CD8-positive, alpha-beta memory T cell (primary cell): ENCODE results near the gene SLC27A2. TPM values are rescaled to one million over a fixed set of nuclear protein-coding genes. Genes with fewer than 3 reads are reported as not detected.

Experiments
- CTCF ChIA-PET: fragments of 350-600 bp; sonication (Branson Sonifier 250); formaldehyde crosslinking; loops from one replicate; lab custom pipeline; 2021; ENCODE audit warnings: antibody characterized with exemption; lab: Charles Lee
- POLR2A ChIA-PET: fragments of 350-600 bp; sonication (Branson Sonifier 250); formaldehyde crosslinking; loops from one replicate; lab custom pipeline; 2021; ENCODE audit warnings: antibody characterized with exemption; lab: Charles Lee
- DNase-seq, 5 donors: peaks; one replicate each; pipeline versions ENCODE4 v3.0.0 to v3.0.0-alpha.2; 2020 to 2022; ENCODE audit warnings: mixed read lengths in 1 of 5
- H3K27ac ChIP-seq: one replicate; pipeline ENCODE4 v1.7.0; 2013; ENCODE audit warnings: low read depth, mild to moderate bottlenecking, low read length, moderate library complexity
- H3K27me3 ChIP-seq: 2 replicates; pipeline ENCODE4 v1.7.0; 2013; ENCODE audit warnings: low read length, mild to moderate bottlenecking; ENCODE audit not compliant: insufficient read depth, poor library complexity, severe bottlenecking
- H3K36me3 ChIP-seq: 2 replicates; pipeline ENCODE4 v1.7.0; 2013; ENCODE audit warnings: mild to moderate bottlenecking, low read length, moderate library complexity; ENCODE audit not compliant: insufficient read depth
- H3K4me1 ChIP-seq: 2 replicates; pipeline ENCODE4 v1.7.0; 2013; ENCODE audit warnings: mild to moderate bottlenecking, low read length, moderate library complexity; ENCODE audit not compliant: insufficient read depth
- H3K4me3 ChIP-seq: 2 replicates; pipeline ENCODE4 v1.7.0; 2013; ENCODE audit warnings: mild to moderate bottlenecking, low read length
- H3K9me3 ChIP-seq: 2 replicates; pipeline ENCODE4 v1.7.0; 2013; ENCODE audit warnings: mild to moderate bottlenecking, low read length
- H3K27ac Mint-ChIP-seq, 8 donors: one replicate each; pipeline ENCODE4 v1.8.0; 2020 to 2021; ENCODE audit warnings: mixed read lengths in 8 of 8, mild to moderate bottlenecking in 6 of 8, inconsistent platforms in 3 of 8, moderate library complexity in 3 of 8
- H3K27me3 Mint-ChIP-seq, 2 donors: one replicate each; pipeline ENCODE4 v1.8.0; 2020 to 2021; ENCODE audit warnings: mixed read lengths in 2 of 2, mild to moderate bottlenecking in 1 of 2, moderate library complexity in 1 of 2
- H3K36me3 Mint-ChIP-seq, 3 donors: one replicate each; pipeline ENCODE4 v1.8.0; 2020 to 2021; ENCODE audit warnings: mixed read lengths in 3 of 3, inconsistent platforms in 1 of 3, mild to moderate bottlenecking in 1 of 3
- H3K4me1 Mint-ChIP-seq, 3 donors: one replicate each; pipeline ENCODE4 v1.8.0; 2020 to 2021; ENCODE audit warnings: mixed read lengths in 3 of 3, inconsistent platforms in 1 of 3, mild to moderate bottlenecking in 1 of 3
- H3K4me3 Mint-ChIP-seq, 7 donors: one replicate each; pipeline ENCODE4 v1.8.0; 2020 to 2021; ENCODE audit warnings: mixed read lengths in 7 of 7, mild to moderate bottlenecking in 6 of 7, moderate library complexity in 4 of 7, inconsistent platforms in 2 of 7
- H3K9me3 Mint-ChIP-seq, 5 donors: one replicate each; pipeline ENCODE4 v1.8.0; 2020 to 2022; ENCODE audit warnings: mixed read lengths in 5 of 5, mild to moderate bottlenecking in 3 of 5, moderate library complexity in 2 of 5, inconsistent platforms in 1 of 5
- polyA plus RNA-seq: library from polyadenylated mRNA; unstranded; fragments of 300-500 nt; fragmentation: Illumina TruSeq; gene quantifications from one replicate; pipeline ENCODE4 v1.2.3, GENCODE V29; 2021
- total RNA-seq, 2 experiments: library from RNA; stranded (reverse); gene quantifications; one replicate each; pipeline ENCODE4 v1.2.3, GENCODE V29; 2021

Gene SLC27A2
- total and polyA plus RNA-seq, 3 experiments from 2014 or later, result 3.0 to 18.6 (median 16.6) TPM

GRCh38 chr15:50181201-50181968 is 611 bp upstream of the SLC27A2 start:
- no peak for DNase-seq
- Mint-ChIP-seq H3K4me1 (peaks cover 15 to 27% (median 22%) of the 10 kb centered on the region in 3 donors), H3K27me3 (no peaks in the 10 kb centered on the region), H3K4me3 (peak overlapping the region; percentile 70 to 98 (median 93)), H3K9me3 (no peaks in the 10 kb centered on the region), H3K27ac (no peak overlapping the region), H3K36me3 (peaks cover 0 to 6% (median 0%) of the 10 kb centered on the region in 3 donors)
- H3K36me3 ChIP-seq, result no peaks in the 10 kb centered on the region
- ChIA-PET POLR2A (interaction anchor here (1.0 kb wide), 1 partner anchor 172 kb away, joined by 4 read pairs; no protein-coding TSS in a partner anchor), CTCF (interaction anchor here (0.8 to 2.5 kb wide), 8 partner anchors 59 to 243 kb away, joined by 3 to 15 read pairs (median 3); partner anchors contain the start of gene USP8)
- peak overlapping the region; percentile 66 for H3K4me3 ChIP-seq
- no peaks in the 10 kb centered on the region for H3K27me3 ChIP-seq
- H3K27ac ChIP-seq, result no peak overlapping the region
- no peaks in the 10 kb centered on the region for H3K9me3 ChIP-seq
- peaks cover 12% of the 10 kb centered on the region for H3K4me1 ChIP-seq

GRCh38 chr15:50182219-50183013 is 420 bp downstream of the SLC27A2 start:
- H3K9me3 Mint-ChIP-seq, result no peaks in the 10 kb centered on the region
- ChIA-PET CTCF (interaction anchor here (0.8 to 2.5 kb wide), 10 partner anchors 14 to 1314 kb away, joined by 3 to 15 read pairs (median 3); partner anchors contain the start of gene USP8), POLR2A (no interaction called here)
- Histone ChIP-seq H3K36me3 (no peaks in the 10 kb centered on the region), H3K27ac (peak overlapping the region; percentile 55), H3K4me3 (peak overlapping the region; percentile 66), H3K27me3 (no peaks in the 10 kb centered on the region), H3K9me3 (no peaks in the 10 kb centered on the region), H3K4me1 (peaks cover 12% of the 10 kb centered on the region)
- peak overlapping the region; percentile 93 to 98 (median 95) for H3K4me3 Mint-ChIP-seq
- H3K27me3 Mint-ChIP-seq, result no peaks in the 10 kb centered on the region
- peaks cover 0 to 6% (median 0%) of the 10 kb centered on the region in 3 donors for H3K36me3 Mint-ChIP-seq
- peak overlapping the region in 7 of 8 donors; percentile 11 to 85 (median 41) for H3K27ac Mint-ChIP-seq
- H3K4me1 Mint-ChIP-seq, result peaks cover 15 to 27% (median 22%) of the 10 kb centered on the region in 3 donors
- peak in 4 of 5 donors; percentile 17 to 68 (median 33) for DNase-seq

GRCh38 chr15:50183112-50183794 is 1.3 kb downstream of the SLC27A2 start:
- peak in 1 of 5 donors; percentile 4 for DNase-seq
- POLR2A ChIA-PET, result no interaction called here
- H3K4me1 Mint-ChIP-seq, result peaks cover 15 to 27% (median 22%) of the 10 kb centered on the region in 3 donors
- no peaks in the 10 kb centered on the region for H3K36me3 ChIP-seq
- H3K27ac ChIP-seq, result peak overlapping the region; percentile 55
- H3K36me3 Mint-ChIP-seq, result peaks cover 0 to 6% (median 0%) of the 10 kb centered on the region in 3 donors
- H3K4me3 Mint-ChIP-seq, result peak overlapping the region; percentile 80 to 98 (median 95)
- no peaks in the 10 kb centered on the region for H3K27me3 ChIP-seq
- peak overlapping the region; percentile 66 for H3K4me3 ChIP-seq
- H3K4me1 ChIP-seq, result peaks cover 12% of the 10 kb centered on the region
- no peaks in the 10 kb centered on the region for H3K9me3 Mint-ChIP-seq
- CTCF ChIA-PET, result interaction anchor here (0.9 to 2.5 kb wide), 5 partner anchors 15 to 1315 kb away, joined by 3 to 15 read pairs (median 4); no protein-coding TSS in a partner anchor
- peak overlapping the region in 4 of 8 donors; percentile 19 to 78 (median 24) for H3K27ac Mint-ChIP-seq
- no peaks in the 10 kb centered on the region for H3K27me3 Mint-ChIP-seq
- no peaks in the 10 kb centered on the region for H3K9me3 ChIP-seq

GRCh38 chr15:50184863-50185504 is 3.0 kb downstream of the SLC27A2 start:
- DNase-seq, result no peak
- Mint-ChIP-seq H3K9me3 (no peaks in the 10 kb centered on the region), H3K27ac (no peak overlapping the region), H3K4me3 (no peak overlapping the region), H3K27me3 (no peaks in the 10 kb centered on the region), H3K4me1 (peaks cover 15 to 27% (median 22%) of the 10 kb centered on the region in 3 donors), H3K36me3 (peaks cover 0 to 6% (median 0%) of the 10 kb centered on the region in 3 donors)
- ChIA-PET CTCF (interaction anchor here (2.1 kb wide), 1 partner anchor 131 kb away, joined by 7 read pairs; no protein-coding TSS in a partner anchor), POLR2A (no interaction called here)
- Histone ChIP-seq H3K4me3 (no peak overlapping the region), H3K4me1 (peaks cover 12% of the 10 kb centered on the region), H3K27me3 (no peaks in the 10 kb centered on the region), H3K9me3 (no peaks in the 10 kb centered on the region), H3K27ac (no peak overlapping the region), H3K36me3 (no peaks in the 10 kb centered on the region)

GRCh38 chr15:50186090-50186489 is 4.1 kb downstream of the SLC27A2 start:
- H3K9me3 Mint-ChIP-seq, result no peaks in the 10 kb centered on the region
- ChIA-PET CTCF (no interaction called here), POLR2A (no interaction called here)
- no peaks in the 10 kb centered on the region for H3K27me3 ChIP-seq
- no peak overlapping the region for H3K4me3 Mint-ChIP-seq
- peaks cover 12% of the 10 kb centered on the region for H3K4me1 ChIP-seq
- H3K36me3 ChIP-seq, result no peaks in the 10 kb centered on the region
- H3K27ac ChIP-seq, result no peak overlapping the region
- DNase-seq, result no peak
- H3K36me3 Mint-ChIP-seq, result peaks cover 0 to 6% (median 0%) of the 10 kb centered on the region in 3 donors
- no peaks in the 10 kb centered on the region for H3K27me3 Mint-ChIP-seq
- no peak overlapping the region for H3K27ac Mint-ChIP-seq
- H3K4me1 Mint-ChIP-seq, result peaks cover 13 to 27% (median 22%) of the 10 kb centered on the region in 3 donors
- H3K4me3 ChIP-seq, result no peak overlapping the region
- H3K9me3 ChIP-seq, result no peaks in the 10 kb centered on the region

GRCh38 chr15:50186752-50187151 is 4.8 kb downstream of the SLC27A2 start:
- no peak overlapping the region for H3K27ac ChIP-seq
- CTCF ChIA-PET, result no interaction called here
- POLR2A ChIA-PET, result no interaction called here
- Mint-ChIP-seq H3K27me3 (no peaks in the 10 kb centered on the region), H3K4me1 (peaks cover 13 to 22% (median 17%) of the 10 kb centered on the region in 3 donors), H3K27ac (no peak overlapping the region), H3K9me3 (no peaks in the 10 kb centered on the region), H3K36me3 (peaks cover 0 to 6% (median 0%) of the 10 kb centered on the region in 3 donors), H3K4me3 (no peak overlapping the region)
- H3K9me3 ChIP-seq, result no peaks in the 10 kb centered on the region
- no peak overlapping the region for H3K4me3 ChIP-seq
- no peak for DNase-seq
- no peaks in the 10 kb centered on the region for H3K36me3 ChIP-seq
- H3K27me3 ChIP-seq, result no peaks in the 10 kb centered on the region
- peaks cover 12% of the 10 kb centered on the region for H3K4me1 ChIP-seq

GRCh38 chr15:50187525-50187924 is 5.5 kb downstream of the SLC27A2 start:
- Histone ChIP-seq H3K27me3 (no peaks in the 10 kb centered on the region), H3K9me3 (no peaks in the 10 kb centered on the region), H3K27ac (no peak overlapping the region), H3K4me3 (no peak overlapping the region), H3K36me3 (no peaks in the 10 kb centered on the region), H3K4me1 (peaks cover 12% of the 10 kb centered on the region)
- H3K4me1 Mint-ChIP-seq, result peaks cover 13 to 17% (median 17%) of the 10 kb centered on the region in 3 donors
- H3K27ac Mint-ChIP-seq, result no peak overlapping the region
- CTCF ChIA-PET, result no interaction called here
- no peaks in the 10 kb centered on the region for H3K9me3 Mint-ChIP-seq
- no peak for DNase-seq
- H3K27me3 Mint-ChIP-seq, result no peaks in the 10 kb centered on the region
- peaks cover 0 to 3% (median 0%) of the 10 kb centered on the region in 3 donors for H3K36me3 Mint-ChIP-seq
- POLR2A ChIA-PET, result no interaction called here
- H3K4me3 Mint-ChIP-seq, result no peak overlapping the region
